K562 (cell line): ENCODE data around the gene PELI2. TPM values are rescaled to one million over a fixed set of nuclear protein-coding genes. Genes with fewer than 3 reads are reported as not detected.

ENCODE experiments used
- ATAC-seq: fragments of 200-7000 bp; cut with Tn5 transposase; 3 replicates; pipeline ENCODE4 v1.9.1; 2020; ENCODE audit warnings: moderate library complexity
- BruUV-seq: library from RNA; stranded (reverse); fragments of 400-500 nt; replicated peaks from 2 replicates; lab custom pipeline; 2021; lab: Mats Ljungman, UMichigan
- CTCF ChIA-PET: fragments of 300-600 bp; formaldehyde crosslinking; extraction: SDS; loops from one replicate; lab custom pipeline; 2021; ENCODE audit warnings: low intra/inter-chr PET ratio; lab: Yijun Ruan, JAX
- POLR2A ChIA-PET: fragments of 300-600, 350-650 bp; sonication (Branson Sonifier 250); formaldehyde crosslinking; extraction: SDS; loops from one replicate; lab custom pipeline; 2021; ENCODE audit warnings: antibody characterized with exemption, inconsistent platforms; lab: Yijun Ruan, JAX
- DNase-seq, 4 experiments: peaks; one replicate each; pipeline versions ENCODE4 v3.0.0 to v3.0.0-alpha.2; 2011 to 2018; ENCODE audit warnings: low spot score in 3 of 4, mixed read lengths in 3 of 4; ENCODE audit errors: extremely low read depth in 1 of 4
- FAIRE-seq: peaks from 2 replicates; lab custom pipeline; 2011; peaks lifted over from hg19 to GRCh38; lab: Jason Lieb, UNC
- H2AFZ ChIP-seq: 2 replicates; pipeline ENCODE4 v1.6.0; 2011; ENCODE audit warnings: low read depth, low read length, control low read depth, inconsistent platforms
- H3K27ac ChIP-seq: fragments of 200-600 bp; 3 replicates; pipeline ENCODE4 v1.8.0; 2011; ENCODE audit warnings: low read depth, mild to moderate bottlenecking, control low read depth, inconsistent platforms, low read length, moderate library complexity, mixed read lengths; ENCODE audit errors: extremely low read depth
- H3K27me3 ChIP-seq, 2 experiments: fragments of 300-600 bp in 1 of 2; 2 replicates in 1 of 2; 3 replicates in 1 of 2; pipeline versions ENCODE4 v1.6.0 to v1.8.0; 2011; ENCODE audit warnings: inconsistent platforms in 2 of 2, low read length in 2 of 2, mild to moderate bottlenecking in 1 of 2, mixed read lengths in 1 of 2, moderate library complexity in 1 of 2; ENCODE audit not compliant: control insufficient read depth in 2 of 2, insufficient read depth in 2 of 2
- H3K36me3 ChIP-seq: fragments of 300-600 bp; 3 replicates; pipeline ENCODE4 v1.8.0; 2011; ENCODE audit warnings: mild to moderate bottlenecking, low read length, inconsistent platforms; ENCODE audit not compliant: control insufficient read depth, insufficient read depth
- H3K4me1 ChIP-seq, 2 experiments: fragments of 200-600 bp in 1 of 2; replicated peaks in 1 of 2; 2 replicates in 1 of 2; 3 replicates in 1 of 2; pipeline versions ENCODE4 v1.5.1 to v1.8.0; 2011; ENCODE audit warnings: inconsistent platforms in 2 of 2, low read length in 2 of 2, mild to moderate bottlenecking in 1 of 2, mixed read lengths in 1 of 2, moderate library complexity in 1 of 2; ENCODE audit not compliant: control insufficient read depth in 2 of 2, insufficient read depth in 2 of 2
- H3K4me2 ChIP-seq: 2 replicates; pipeline ENCODE4 v1.6.1; 2011; ENCODE audit warnings: low read length, control low read depth, inconsistent platforms, mixed read lengths; ENCODE audit not compliant: insufficient read depth
- H3K4me3 ChIP-seq: fragments of 200-600 bp; sonication (generic), shearing (Covaris generic); 2 replicates; pipeline ENCODE4 v1.5.1; 2016; ENCODE audit warnings: control low read depth, inconsistent platforms
- H3K79me2 ChIP-seq: fragments of 200-600 bp; 3 replicates; pipeline ENCODE4 v1.8.0; 2011; ENCODE audit warnings: low read length, inconsistent platforms; ENCODE audit not compliant: control insufficient read depth, insufficient read depth
- H3K9ac ChIP-seq, 2 experiments: 2 replicates each; pipeline versions ENCODE4 v1.6.0 to v1.6.1; 2011; ENCODE audit warnings: low read depth in 2 of 2, low read length in 2 of 2, control low read depth in 1 of 2, inconsistent platforms in 1 of 2, mild to moderate bottlenecking in 1 of 2, mixed read lengths in 1 of 2; ENCODE audit not compliant: insufficient read depth in 1 of 2
- H3K9me1 ChIP-seq: one replicate; pipeline ENCODE4 v1.6.0; 2011; ENCODE audit warnings: inconsistent platforms, mild to moderate bottlenecking, low read length, moderate library complexity; ENCODE audit not compliant: control insufficient read depth, insufficient read depth
- H3K9me3 ChIP-seq: replicated peaks from 2 replicates; pipeline ENCODE4 v1.5.1; 2011; ENCODE audit warnings: low read depth, low read length, inconsistent platforms; ENCODE audit not compliant: control insufficient read depth, insufficient read depth
- H4K20me1 ChIP-seq: replicated peaks from 2 replicates; pipeline ENCODE4 v1.6.1; 2011; ENCODE audit warnings: low read length, inconsistent platforms, mixed read lengths; ENCODE audit not compliant: control insufficient read depth, insufficient read depth
- CBX2 ChIP-seq: fragments of 200-600 bp; sonication (generic); IDR thresholded peaks from one replicate; pipeline ENCODE4 v1.6.1; 2012; ENCODE audit warnings: mild to moderate bottlenecking, low read length, inconsistent platforms; ENCODE audit not compliant: insufficient read depth, poor library complexity, severe bottlenecking
- CBX3 ChIP-seq, 2 experiments: IDR thresholded peaks; 1 replicate in 1 of 2; 2 replicates in 1 of 2; pipeline ENCODE4 v1.6.1; 2012; ENCODE audit warnings: inconsistent platforms in 2 of 2, low read length in 2 of 2, borderline replicate concordance in 1 of 2, control low read depth in 1 of 2
- KLF6 ChIP-seq: fragments of 250-450 bp; sonication (Bioruptor Pico); IDR thresholded peaks from 2 replicates; pipeline ENCODE4 v1.4.0; 2020; ENCODE audit warnings: mild to moderate bottlenecking, moderate library complexity, borderline replicate concordance
- NCOR1 ChIP-seq: fragments of 450-650 bp; IDR thresholded peaks from 2 replicates; pipeline ENCODE4 v1.6.1; 2016; ENCODE audit warnings: mild to moderate bottlenecking, moderate library complexity
- RBFOX2 ChIP-seq: fragments of 200-400 bp; formaldehyde crosslinking; IDR thresholded peaks from 2 replicates; pipeline ENCODE4 v1.6.1; 2017; ENCODE audit warnings: low read depth, mild to moderate bottlenecking, low read length, moderate library complexity
- TBP ChIP-seq: optimal IDR thresholded peaks from 2 replicates; pipeline ENCODE3; 2011; ENCODE audit warnings: low read depth, low read length, improper control_type of control experiment
- WGBS: fragments of 100-300 bp; shearing (Covaris generic); methylation state at CpG from one replicate; pipeline ENCODE4 v1.1.6; 2016; ENCODE audit warnings: low coverage, mixed read lengths; ENCODE audit not compliant: insufficient coverage; ENCODE audit errors: missing lambda C conversion rate; 5-methylcytosine and 5-hydroxymethylcytosine counted together
- in situ Hi-C: fragments of 300-500 bp; cut with MboI; formaldehyde crosslinking; loops from 4 replicates; pipeline ENCODE4 v1.15.0; 2018; ENCODE audit warnings: inconsistent platforms, mixed read lengths
- intact Hi-C: fragments of 100-400 bp; cut with micrococcal nuclease; formaldehyde crosslinking; loops from 2 replicates; pipeline ENCODE4 v1.14.2; 2022
- polyA plus RNA-seq, 8 experiments: library from polyadenylated mRNA; depleted of rRNA in 4 of 8; stranded (reverse) in 5 of 8; unstranded in 3 of 8; fragments of >200 nt; fragmentation: Nextera tagmentation in 2 of 8; fragmentation: Illumina TruSeq in 1 of 8; extraction: Ambion mirVana in 2 of 8; extraction: Trizol in 1 of 8; gene quantifications; 2 replicates each; pipeline versions ENCODE4 v1.2.1 to v1.2.3, GENCODE V29; 2011 to 2014; ENCODE audit warnings: inconsistent platforms in 1 of 8, missing spikeins in 1 of 8
- total RNA-seq, 7 experiments: library from RNA; depleted of rRNA in 6 of 7; stranded (reverse); fragments of >200 nt in 6 of 7; fragmentation: Illumina TruSeq in 2 of 7; extraction: Trizol in 2 of 7; gene quantifications; 2 replicates each; pipeline versions ENCODE4 v1.2.1 to v1.2.3, GENCODE V29; 2011 to 2021; ENCODE audit warnings: low replicate concordance in 1 of 7
- TF ChIP-seq, protein P1 (sequence below): sonication (generic); formaldehyde crosslinking; IDR thresholded peaks from 2 replicates; pipeline ENCODE4 v1.8.1; 2023; ENCODE audit warnings: missing genetic modification reagents, mild to moderate bottlenecking, borderline replicate concordance

The PELI2 gene
- total and polyA plus RNA-seq, 9 of the 15 experiments (the other 6 are each of a cell fraction or from before 2014, with no cell fraction given), result 0.20 to 1.5 (median 0.44) TPM

DNA sequence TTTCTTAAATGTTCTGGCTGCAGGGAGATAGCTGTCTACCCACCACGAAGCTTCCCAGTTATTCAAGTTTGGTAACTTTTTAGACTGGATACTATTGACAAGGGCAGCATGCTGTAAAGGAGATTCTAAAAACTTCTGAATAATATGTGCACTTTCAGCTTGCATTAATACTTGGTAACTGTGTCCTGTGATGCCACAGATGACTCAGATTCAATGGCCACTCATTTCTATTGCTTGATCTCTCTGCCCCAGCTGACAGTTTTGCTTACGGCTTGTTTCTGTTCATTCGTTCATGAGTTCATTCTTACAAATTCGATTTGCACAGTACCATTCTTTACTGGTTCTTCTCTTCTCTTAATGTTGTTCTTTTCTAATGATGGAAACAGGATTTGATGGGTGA, 142.8 kb downstream of the PELI2 start:
- BruUV-seq, result no TSS peak
- no peak overlapping the region for H2AFZ ChIP-seq
- no peaks in the 10 kb centered on the region for H3K79me2 ChIP-seq
- H4K20me1 ChIP-seq, result no peaks in the 10 kb centered on the region
- H3K9me1 ChIP-seq, result no peaks in the 10 kb centered on the region
- H3K4me3 ChIP-seq, result no peak overlapping the region
- no peaks in the 10 kb centered on the region for H3K9me3 ChIP-seq
- ATAC-seq (no peak), DNase-seq (no peak), FAIRE-seq (no peak)
- ChIA-PET CTCF (no interaction called here), POLR2A (interaction anchor here (1.0 kb wide), 1 partner anchor 33 kb away, joined by 3 read pairs; no protein-coding TSS in a partner anchor)
- no peaks in the 10 kb centered on the region for H3K36me3 ChIP-seq
- no peak overlapping the region for H3K4me2 ChIP-seq
- no peaks in the 10 kb centered on the region for H3K27me3 ChIP-seq
- H3K27ac ChIP-seq, result no peak overlapping the region
- TF ChIP-seq TBP (no peak), KLF6 (no peak), NCOR1 (no peak), CBX2 (no peak), CBX3 (IDR thresholded peaks at IDR 0.05; ENCODE audit: borderline replicate concordance in 1 of 2, low read length in 2 of 2) (no peak), RBFOX2 (no peak)
- TF ChIP-seq, protein P1, sequence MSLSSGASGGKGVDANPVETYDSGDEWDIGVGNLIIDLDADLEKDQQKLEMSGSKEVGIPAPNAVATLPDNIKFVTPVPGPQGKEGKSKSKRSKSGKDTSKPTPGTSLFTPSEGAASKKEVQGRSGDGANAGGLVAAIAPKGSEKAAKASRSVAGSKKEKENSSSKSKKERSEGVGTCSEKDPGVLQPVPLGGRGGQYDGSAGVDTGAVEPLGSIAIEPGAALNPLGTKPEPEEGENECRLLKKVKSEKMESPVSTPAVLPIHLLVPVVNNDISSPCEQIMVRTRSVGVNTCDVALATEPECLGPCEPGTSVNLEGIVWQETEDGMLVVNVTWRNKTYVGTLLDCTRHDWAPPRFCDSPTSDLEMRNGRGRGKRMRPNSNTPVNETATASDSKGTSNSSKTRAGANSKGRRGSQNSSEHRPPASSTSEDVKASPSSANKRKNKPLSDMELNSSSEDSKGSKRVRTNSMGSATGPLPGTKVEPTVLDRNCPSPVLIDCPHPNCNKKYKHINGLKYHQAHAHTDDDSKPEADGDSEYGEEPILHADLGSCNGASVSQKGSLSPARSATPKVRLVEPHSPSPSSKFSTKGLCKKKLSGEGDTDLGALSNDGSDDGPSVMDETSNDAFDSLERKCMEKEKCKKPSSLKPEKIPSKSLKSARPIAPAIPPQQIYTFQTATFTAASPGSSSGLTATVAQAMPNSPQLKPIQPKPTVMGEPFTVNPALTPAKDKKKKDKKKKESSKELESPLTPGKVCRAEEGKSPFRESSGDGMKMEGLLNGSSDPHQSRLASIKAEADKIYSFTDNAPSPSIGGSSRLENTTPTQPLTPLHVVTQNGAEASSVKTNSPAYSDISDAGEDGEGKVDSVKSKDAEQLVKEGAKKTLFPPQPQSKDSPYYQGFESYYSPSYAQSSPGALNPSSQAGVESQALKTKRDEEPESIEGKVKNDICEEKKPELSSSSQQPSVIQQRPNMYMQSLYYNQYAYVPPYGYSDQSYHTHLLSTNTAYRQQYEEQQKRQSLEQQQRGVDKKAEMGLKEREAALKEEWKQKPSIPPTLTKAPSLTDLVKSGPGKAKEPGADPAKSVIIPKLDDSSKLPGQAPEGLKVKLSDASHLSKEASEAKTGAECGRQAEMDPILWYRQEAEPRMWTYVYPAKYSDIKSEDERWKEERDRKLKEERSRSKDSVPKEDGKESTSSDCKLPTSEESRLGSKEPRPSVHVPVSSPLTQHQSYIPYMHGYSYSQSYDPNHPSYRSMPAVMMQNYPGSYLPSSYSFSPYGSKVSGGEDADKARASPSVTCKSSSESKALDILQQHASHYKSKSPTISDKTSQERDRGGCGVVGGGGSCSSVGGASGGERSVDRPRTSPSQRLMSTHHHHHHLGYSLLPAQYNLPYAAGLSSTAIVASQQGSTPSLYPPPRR (CRISPR knock-in tag), result no peak
- intact Hi-C loops (no loop called here), in situ Hi-C loops (no loop called here)
- WGBS, result 11% methylated on average over 3 of the region's 4 CpGs
- H3K4me1 ChIP-seq, result no peaks in the 10 kb centered on the region
- no peak overlapping the region for H3K9ac ChIP-seq
